ENCODE measurements around the gene HINT2. TPM values are rescaled to one million over a fixed set of nuclear protein-coding genes. Genes with fewer than 3 reads are reported as not detected.

Gene HINT2
- total RNA-seq, 1 experiment from 2014 or later, result 35.9 TPM

- Histone ChIP-seq H4K20me1 (ENCODE audit: control insufficient read depth, insufficient read depth, insufficient read length) (no peaks in the 10 kb centered on the region), H2BK5ac (ENCODE audit: insufficient read length, low read length) (no peak overlapping the region), H3K27me3 (ENCODE audit: insufficient read depth, low read length) (no peaks in the 10 kb centered on the region), H3K56ac (ENCODE audit: insufficient read length, low read depth, low read length) (no peak overlapping the region), H2AK5ac (ENCODE audit: insufficient read length, low read length) (no peak overlapping the region), H3K23ac (ENCODE audit: insufficient read length, low read depth, low read length) (no peak overlapping the region), H3K18ac (ENCODE audit: insufficient read length, low read depth, low read length) (no peak overlapping the region), H3K79me1 (ENCODE audit: insufficient read depth, low read depth, low read length, poor library complexity, severe bottlenecking) (no peaks in the 10 kb centered on the region), H3T11ph (ENCODE audit: low read length) (no peak overlapping the region), H3K9ac (ENCODE audit: extremely low read depth, insufficient read length, low read length) (no peak overlapping the region), H3K4me2 (ENCODE audit: insufficient read depth, insufficient read length, low read length) (no peak overlapping the region), H2BK12ac (ENCODE audit: insufficient read length, low read depth, low read length) (no peak overlapping the region), H2BK120ac (ENCODE audit: low read depth, low read length, poor library complexity, severe bottlenecking) (no peak overlapping the region), H4K5ac (ENCODE audit: insufficient read length, low read depth, low read length) (no peak overlapping the region), H3K27ac (ENCODE audit: insufficient read length, low read depth, low read length) (no peak overlapping the region), H2AFZ (ENCODE audit: low read length) (no peak overlapping the region), H3K9me3 (ENCODE audit: control insufficient read depth, low read depth, low read length) (no peaks in the 10 kb centered on the region), H3K4ac (ENCODE audit: low read depth, low read length) (no peak overlapping the region), H2BK15ac (ENCODE audit: low read depth, low read length) (no peak overlapping the region), H2BK20ac (ENCODE audit: low read depth, low read length, poor library complexity, severe bottlenecking) (no peak overlapping the region), H3K14ac (ENCODE audit: insufficient read depth, low read length) (no peak overlapping the region), H4K91ac (ENCODE audit: insufficient read length, low read depth, low read length) (no peak overlapping the region), H3K4me1 (ENCODE audit: insufficient read depth, low read length) (0 out of 2 replicates have a peak, but pooled peaks cover 2% of the 10 kb centered on the region), H3K23me2 (ENCODE audit: insufficient read length, low read depth, low read length, poor library complexity, severe bottlenecking) (peaks cover 12% of the 10 kb centered on the region), H4K8ac (replicated peaks; ENCODE audit: insufficient read length, low read depth, low read length) (no peak overlapping the region), H3K79me2 (ENCODE audit: insufficient read depth, low read length) (no peaks in the 10 kb centered on the region)
- Mint-ChIP-seq H3K4me1 (peaks cover 27 to 34% of the 10 kb centered on the region in 2 experiments), H3K27ac (no peak overlapping the region), H3K9me3 (no peaks in the 10 kb centered on the region; a peak in 1 of 5 replicates), H3K27me3 (ENCODE audit: low read depth) (peaks cover 2% of the 10 kb centered on the region), H3K4me3 (no peak overlapping the region; a peak in 1 of 5 replicates), H3K36me3 (ENCODE audit: insufficient read depth in 1 of 3, low read depth in 3 of 3) (no peaks in the 10 kb centered on the region; a peak in 1 of 7 replicates)
- whole genome bisulfite sequencing (ENCODE audit: extremely low coverage, insufficient read length, low lambda C conversion rate), result no CpG with 5 or more reads among the region's 4 CpGs
- TF ChIP-seq CTCF (conservative IDR thresholded peaks at IDR 0.05), result no peak
- DNase-seq, result no peak
Measured at GRCh38 chr9:35831040-35831439, 16.2 kb upstream of the HINT2 start.

Data from H9 (cell line).